NCI-H2171 (cell line): ENCODE results near the gene CNPY4.
"Not testable (repeated sequence)": the region's sequence is repeated elsewhere in the genome, so short reads cannot be mapped to it uniquely, and the experiment has no call there.

ENCODE experiments used
- DNase-seq: peaks from one replicate; lab custom pipeline; 2025; lab: John Stamatoyannopoulos, UW

The CNPY4 gene

GRCh38 chr7:100119970-100120732, 717 bp downstream of the CNPY4 start:
- peak; percentile 64 for DNase-seq

- no peak for DNase-seq
These were observed 1.3 kb downstream of the CNPY4 start for GRCh38 chr7:100120733-100121036.

- DNase-seq, result no peak
These were observed 2.6 kb downstream of the CNPY4 start for GRCh38 chr7:100122067-100122466.

- DNase-seq, result no peak
These were observed 3.1 kb downstream of the CNPY4 start for GRCh38 chr7:100122568-100122967.

- DNase-seq, result no peak
These were observed 5.1 kb downstream of the CNPY4 start for GRCh38 chr7:100124301-100125230.

GRCh38 chr7:100126239-100126930, 7.0 kb downstream of the CNPY4 start:
- DNase-seq, result peak; percentile 72

- peak; percentile 90 for DNase-seq
These were observed 7.8 kb downstream of the CNPY4 start, which contains the start of gene MBLAC1 for GRCh38 chr7:100126931-100127865. Gene MBLAC1 (plus strand): TSS chr7:100126967. CDS start chr7:100127396, 429 bp downstream.

- peak; percentile 23 for DNase-seq
These were observed 8.6 kb downstream of the CNPY4 start for GRCh38 chr7:100127866-100128636.

- no peak for DNase-seq
These were observed 9.2 kb downstream of the CNPY4 start for GRCh38 chr7:100128637-100128963.

GRCh38 chr7:100130220-100130607, 10.8 kb downstream of the CNPY4 start:
- not testable (repeated sequence) for DNase-seq

- DNase-seq, result peak; percentile 36
These were observed 11.4 kb downstream of the CNPY4 start for GRCh38 chr7:100130608-100131453.

GRCh38 chr7:100132126-100132525, 12.7 kb downstream of the CNPY4 start:
- DNase-seq, result no peak

GRCh38 chr7:100132697-100133151, 13.3 kb downstream of the CNPY4 start:
- DNase-seq, result peak; percentile 45

- DNase-seq, result no peak
These were observed 18.7 kb downstream of the CNPY4 start for GRCh38 chr7:100137851-100138760.

- no peak for DNase-seq
These were observed 22.1 kb downstream of the CNPY4 start for GRCh38 chr7:100141555-100141949.

- DNase-seq, result no peak
These were observed 23.0 kb downstream of the CNPY4 start for GRCh38 chr7:100142461-100142860.

- not testable (repeated sequence) for DNase-seq
These were observed 26.9 kb downstream of the CNPY4 start for GRCh38 chr7:100146350-100146749.

- no peak for DNase-seq
These were observed 27.8 kb downstream of the CNPY4 start for GRCh38 chr7:100147278-100147677.

GRCh38 chr7:100148225-100148558, 28.8 kb downstream of the CNPY4 start:
- no peak for DNase-seq
